Measurements from ENCODE around the gene TMEM151A.
A peak's percentile ranks its signal among the peaks of the same experiment; 100 is the strongest.

TMEM151A gene

DNA sequence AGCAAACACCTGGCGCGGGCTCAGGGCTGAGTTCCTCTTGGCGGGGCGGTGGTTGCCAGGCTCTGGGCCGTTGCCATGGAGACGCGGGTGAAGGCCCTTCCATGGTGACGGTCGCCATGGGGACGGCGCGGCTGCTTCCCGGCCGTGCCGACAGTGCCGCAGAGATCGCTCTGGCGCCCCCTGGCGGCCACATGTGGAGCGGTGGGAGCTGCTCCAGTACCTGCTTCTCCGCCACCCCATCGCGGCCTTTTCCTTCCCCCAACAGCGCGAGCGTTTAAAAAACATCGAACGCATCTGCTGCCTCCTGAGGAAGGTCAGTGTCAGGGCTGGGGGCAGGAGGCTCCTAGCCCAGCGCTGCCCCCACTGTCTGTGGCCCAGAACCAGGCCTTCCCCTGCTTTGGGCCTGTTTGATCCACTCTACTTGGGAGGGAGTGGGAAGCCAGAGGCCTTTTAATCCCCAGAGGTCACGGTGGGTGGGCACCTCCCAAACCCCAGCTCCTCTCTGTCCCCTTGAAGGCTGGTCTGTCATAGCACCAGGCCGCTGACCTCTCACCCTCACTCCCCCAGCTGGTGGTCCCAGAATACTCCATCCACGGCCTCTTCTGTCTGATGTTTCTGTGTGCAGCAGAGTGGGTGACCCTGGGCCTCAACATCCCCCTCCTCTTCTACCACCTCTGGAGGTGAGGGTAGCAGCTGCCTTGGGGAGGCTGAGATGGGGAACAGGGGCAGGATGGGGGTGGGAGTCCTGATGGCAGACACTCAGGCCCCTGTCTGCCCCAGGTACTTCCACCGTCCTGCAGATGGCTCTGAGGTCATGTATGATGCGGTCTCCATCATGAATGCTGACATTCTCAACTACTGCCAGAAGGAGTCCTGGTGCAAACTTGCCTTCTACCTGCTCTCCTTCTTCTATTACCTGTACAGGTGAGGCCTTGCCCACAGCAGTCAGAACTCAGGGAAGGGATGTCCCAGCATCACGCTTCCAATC lies 8.9 kb upstream of the TMEM151A start:
- DNase-seq (ENCODE audit: extremely low read depth in 1 of 2, low read depth in 1 of 2): peak; percentile 97

DNA sequence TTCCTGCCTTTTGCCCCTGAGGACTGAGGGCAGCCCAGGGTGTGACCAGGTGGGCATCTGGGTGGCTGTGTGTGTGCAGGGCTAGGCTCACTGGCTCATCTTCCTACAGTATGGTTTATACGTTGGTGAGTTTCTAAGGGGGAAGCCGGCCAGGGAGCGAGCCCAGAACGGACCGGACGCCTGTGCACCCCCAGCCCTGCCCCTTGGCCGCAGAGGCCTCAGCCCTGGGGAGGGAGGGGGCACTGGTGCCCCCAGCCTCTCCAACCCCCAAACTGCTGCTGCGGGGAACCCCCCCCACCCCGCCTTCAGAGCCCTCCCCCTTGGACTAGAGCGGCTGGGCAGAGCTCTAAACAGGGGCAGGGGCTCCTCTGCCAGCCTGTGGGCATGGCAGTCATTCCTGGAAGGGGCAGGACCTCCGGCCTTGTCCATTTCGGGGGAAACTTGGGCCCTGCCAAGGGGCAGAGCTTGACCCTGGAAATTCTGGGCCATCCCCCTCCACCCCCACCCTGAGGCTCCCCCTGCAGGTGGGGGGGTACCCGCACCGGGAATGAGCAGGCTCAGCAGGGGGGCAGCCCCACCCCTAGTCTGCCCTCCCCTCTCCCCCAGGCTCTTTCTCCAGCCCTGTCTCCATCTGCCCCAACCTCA lies 8.1 kb upstream of the TMEM151A start:
- no peak for DNase-seq (ENCODE audit: extremely low read depth in 1 of 2, low read depth in 1 of 2)

DNA sequence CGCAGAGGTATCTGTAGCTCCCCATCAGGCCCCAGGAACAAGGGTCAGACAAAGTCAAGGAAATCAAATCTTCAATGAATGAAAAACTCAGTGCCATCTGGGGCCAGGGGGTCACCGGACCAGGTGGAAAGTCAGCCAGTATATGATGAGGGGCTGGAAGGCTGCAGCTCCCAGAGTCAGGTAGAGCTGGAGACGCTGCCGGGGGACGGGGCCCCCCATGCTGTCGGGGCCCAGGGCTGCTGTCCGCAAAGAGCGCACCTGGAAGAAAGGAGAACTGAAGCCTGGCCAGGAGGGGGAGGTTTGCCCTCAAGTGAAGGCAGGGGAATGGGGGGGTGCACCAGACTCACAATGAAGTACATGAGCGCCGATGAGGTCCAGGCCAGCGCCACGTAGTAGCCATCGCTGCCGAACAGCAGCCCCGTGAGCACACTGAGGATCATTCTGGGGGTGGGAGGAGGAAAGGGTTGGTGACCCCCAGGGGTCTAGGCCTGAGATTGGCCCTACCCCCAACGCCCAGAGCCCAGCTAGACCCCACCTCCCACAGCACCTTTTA lies 7.1 kb upstream of the TMEM151A start:
- no peak for DNase-seq (ENCODE audit: extremely low read depth in 1 of 2, low read depth in 1 of 2)

DNA sequence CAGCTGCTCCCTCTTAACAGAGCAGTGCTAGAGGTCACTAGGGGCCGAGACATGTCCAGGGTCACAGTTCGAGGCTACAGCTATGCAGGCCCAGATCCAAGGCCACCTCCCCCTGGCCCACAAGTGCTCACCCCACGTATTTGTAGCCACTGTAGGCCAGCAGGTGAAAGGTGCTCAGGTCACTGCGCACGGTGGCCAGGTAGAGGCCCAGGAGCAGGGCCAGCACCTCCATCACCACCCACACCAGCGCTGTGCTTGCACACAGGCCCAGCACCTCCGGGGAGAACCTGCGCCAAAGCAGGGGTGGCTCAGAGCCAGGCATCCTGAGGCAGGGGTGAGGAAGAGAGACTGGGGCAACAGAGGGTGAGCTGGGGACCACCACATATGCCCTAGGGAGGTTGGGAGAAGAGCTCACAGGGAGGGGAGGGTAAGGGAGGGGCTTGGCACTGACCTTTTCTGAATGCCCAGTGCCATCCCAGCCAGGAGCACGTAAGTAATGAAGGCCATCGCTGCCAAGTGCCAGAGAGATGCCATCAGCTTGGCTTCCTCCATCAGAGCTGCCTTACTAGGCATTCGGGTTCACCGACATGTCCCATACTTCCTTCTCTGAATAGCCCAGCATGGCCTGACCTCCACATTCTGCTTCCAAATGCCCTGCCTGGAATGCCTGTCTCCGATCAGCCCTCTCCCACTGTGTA lies 6.3 kb upstream of the TMEM151A start:
- DNase-seq (ENCODE audit: extremely low read depth in 1 of 2, low read depth in 1 of 2): no peak

DNA sequence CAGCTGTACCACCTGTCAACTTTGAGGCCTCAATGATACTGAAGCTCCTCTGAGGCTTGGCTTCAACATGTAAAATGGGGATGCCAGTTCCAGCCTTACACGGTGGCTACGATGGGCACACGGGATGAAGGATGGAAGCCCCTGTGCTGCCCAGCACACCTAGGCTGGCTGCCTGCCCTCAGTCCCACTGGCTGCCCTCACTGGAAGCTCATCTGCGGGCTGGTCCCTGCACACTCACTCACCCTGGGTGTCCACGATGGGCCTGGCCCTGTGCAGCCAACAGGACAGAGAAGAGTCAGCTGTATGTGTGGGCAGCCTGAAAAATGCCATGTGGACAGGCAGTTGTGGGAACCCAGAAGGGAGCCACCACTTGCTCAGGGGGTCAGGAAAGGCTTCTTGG lies 5.0 kb upstream of the TMEM151A start:
- DNase-seq (ENCODE audit: extremely low read depth in 1 of 2, low read depth in 1 of 2): no peak

DNA sequence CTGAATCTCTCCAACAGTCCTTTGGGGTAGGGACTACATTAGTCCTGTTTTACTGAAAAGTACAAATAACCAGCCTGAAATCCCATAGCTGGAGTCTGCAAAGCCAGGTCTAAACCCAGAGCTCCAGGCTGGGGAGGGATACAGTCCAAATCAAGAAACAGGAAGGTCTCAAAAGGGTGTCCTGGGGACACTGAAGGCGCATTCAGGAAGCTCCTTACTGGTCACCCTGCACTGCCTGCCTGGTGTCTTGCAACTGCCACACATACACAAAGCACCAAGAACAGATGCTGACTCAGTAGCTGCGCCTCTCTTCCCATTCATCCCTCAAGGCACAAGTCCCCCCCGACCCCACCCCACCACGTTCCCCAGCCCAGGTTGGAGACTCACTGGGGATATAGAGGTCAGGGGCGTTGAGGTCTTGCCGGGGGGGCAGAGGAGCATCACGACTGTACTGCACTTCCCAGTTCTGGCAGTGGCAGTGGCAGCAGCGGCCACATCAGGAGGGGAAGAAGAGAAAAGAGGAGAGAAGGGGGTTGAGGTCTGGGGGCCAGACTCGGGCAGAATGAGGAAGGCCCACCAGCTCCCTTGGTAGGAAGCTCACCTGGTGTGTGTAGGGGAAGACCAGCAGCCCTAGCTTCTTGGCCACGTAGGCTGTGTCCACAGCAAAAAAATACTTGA lies 4.3 kb upstream of the TMEM151A start:
- no peak for DNase-seq (ENCODE audit: extremely low read depth in 1 of 2, low read depth in 1 of 2)

DNA sequence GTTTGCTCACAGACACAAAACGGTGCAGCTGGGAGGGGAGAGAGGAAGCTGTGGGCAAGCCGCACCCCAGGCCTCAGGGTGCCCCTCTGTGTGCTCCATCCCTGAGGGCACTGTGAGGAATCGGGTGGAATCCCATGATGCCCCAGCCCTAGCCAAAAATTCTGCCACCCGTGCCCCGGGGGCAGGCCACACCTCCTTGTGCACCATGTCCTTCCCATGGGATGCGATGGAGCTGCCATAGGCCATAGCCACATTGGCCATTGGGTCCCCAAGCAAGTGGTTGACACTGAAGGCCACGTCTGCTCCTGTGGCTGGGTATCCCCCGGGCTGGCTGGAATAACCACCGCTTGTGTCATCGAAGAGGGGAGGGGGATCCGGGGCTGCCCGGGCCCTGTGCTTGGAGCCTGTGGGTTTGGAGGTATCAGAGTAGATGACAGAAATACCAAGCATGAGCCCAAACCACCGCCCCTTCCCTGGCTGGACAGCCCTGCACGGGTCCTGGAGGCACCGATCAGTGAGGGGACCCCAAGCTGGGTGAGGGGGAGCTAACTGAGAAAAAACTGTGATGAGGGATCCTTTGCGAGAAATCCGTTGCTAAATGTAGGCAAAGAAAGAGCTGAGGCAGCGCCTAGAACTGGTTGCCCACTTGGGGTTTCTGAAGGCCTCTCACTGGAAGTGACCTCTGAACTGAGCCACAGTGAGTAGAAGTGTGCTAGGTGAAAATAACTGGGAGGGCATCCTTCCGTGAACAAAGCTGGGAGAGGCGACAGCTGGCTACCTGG lies 3.6 kb upstream of the TMEM151A start:
- DNase-seq (ENCODE audit: extremely low read depth in 1 of 2, low read depth in 1 of 2): no peak

DNA sequence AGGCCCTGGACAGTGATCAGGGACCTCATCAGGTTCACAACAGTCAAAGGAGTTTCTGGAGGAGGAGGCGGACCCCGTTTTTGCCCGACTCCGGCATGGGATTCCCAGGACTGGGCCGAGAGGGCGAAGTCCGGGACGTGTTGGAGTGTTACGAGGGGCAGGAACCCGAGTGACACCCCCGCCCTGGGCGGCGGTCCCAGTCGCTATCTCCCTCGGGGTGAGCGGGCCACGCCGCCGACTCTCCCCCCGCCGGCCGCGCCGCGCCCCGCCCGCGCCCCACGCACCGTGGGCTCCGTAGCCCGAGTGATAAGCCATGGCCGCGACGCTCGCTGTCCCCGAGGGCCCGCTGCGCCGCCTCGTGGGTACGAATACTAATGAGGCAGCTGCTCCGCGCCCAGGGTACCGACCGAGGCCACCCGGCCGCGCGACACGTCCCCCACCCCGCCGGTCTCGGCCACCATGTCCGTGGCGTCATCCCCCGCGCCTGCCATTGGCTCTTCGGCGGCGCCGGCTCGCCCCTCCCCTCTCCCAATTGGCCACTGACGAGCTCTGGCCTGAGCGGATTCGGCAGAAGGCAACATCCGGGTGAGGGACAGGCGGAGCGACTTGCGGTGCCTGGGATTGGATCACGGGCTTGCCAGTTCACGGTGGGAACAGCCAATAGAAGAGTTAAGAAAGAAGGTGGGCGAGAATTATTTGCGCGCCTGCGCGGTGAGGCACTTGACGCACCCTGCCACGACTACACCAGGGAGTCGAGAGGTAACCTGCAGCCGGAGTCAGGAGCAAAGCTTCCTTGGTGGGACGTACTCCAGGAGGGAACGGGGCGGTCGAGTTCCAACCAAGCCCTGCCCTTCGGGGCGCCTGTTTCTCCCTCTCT lies 2.8 kb upstream of the TMEM151A start, which contains the start of gene YIF1A:
Gene YIF1A, minus strand, starts transcription at position 473 of the 877 bp plus-strand sequence. Its CDS starts 158 bp downstream, at position 315.
- peak; percentile 93 to 98 for DNase-seq (ENCODE audit: extremely low read depth in 1 of 2, low read depth in 1 of 2)

DNA sequence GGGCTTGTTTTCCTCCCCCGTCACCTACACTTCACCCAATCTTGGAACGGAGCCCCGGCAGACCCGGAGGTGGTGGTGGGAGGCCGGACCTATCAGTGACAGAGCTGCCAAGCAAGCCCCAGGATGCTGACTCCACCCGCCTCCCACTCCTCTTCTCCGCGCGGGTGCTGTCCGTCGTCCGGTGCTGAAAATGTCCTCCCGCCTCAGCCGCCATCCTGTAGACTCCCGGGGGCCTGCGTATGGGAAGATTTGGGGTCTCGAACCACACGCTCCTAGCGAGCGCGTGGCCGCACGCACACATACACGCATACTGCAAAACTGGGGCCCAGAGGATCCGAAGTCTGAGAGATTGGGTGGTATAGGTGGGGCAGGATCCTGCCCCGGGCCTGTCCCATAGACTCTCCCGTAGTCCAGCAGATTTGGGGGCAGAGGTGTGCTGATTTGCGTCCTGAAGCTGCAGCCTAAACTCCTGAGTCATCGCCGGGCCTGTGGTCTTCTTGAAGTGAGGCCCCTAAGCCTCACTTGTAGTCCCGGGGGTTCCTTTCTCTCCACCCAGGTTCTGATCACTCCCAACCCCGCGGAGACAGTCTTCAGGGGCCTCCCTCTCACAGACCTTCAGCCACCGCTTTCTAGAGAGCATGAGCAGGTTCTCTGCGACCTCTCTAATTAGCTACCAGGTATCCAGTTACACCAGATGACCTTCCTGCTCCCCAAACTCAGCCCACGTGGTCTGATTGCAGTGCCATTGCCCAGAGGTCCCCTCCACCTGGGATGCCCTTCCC lies 2.0 kb upstream of the TMEM151A start:
- DNase-seq (ENCODE audit: extremely low read depth in 1 of 2, low read depth in 1 of 2): peak; percentile 69 to 79

DNA sequence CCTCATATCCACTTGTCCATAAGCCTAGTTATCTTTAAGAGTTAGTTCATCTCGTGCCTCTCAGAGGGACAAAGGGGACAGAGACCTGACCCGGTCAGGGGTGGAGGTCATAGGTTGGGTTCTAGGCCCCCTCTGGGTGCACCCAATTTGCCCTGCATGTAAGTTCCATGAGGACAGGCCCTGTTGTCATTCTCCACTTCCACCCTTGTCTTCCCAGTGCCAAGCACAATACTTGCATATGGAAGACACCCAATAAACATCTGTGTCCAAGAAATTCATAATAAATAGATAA lies 1.4 kb upstream of the TMEM151A start:
- no peak for DNase-seq (ENCODE audit: extremely low read depth in 1 of 2, low read depth in 1 of 2)

DNA sequence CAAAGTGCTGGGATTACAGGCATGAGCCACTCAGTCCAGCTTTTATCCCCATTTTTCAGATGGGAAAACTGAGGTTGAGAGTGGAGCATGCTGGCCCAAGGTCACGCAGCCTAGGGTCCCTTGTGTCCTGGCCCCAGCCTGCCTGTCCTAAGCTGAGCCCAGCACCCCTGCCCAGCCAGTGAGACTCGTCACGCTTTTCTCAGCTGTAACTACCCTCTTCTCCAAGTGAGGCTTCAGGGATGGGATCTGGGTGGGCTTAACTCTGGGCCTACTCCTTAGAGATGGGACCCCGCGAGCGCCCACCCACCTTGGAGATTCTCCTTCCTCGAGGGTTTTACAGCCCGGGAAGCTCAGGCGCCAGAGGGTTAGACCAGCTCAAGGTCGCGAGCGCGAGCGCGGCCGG lies 390 bp upstream of the TMEM151A start:
- no peak for DNase-seq (ENCODE audit: extremely low read depth in 1 of 2, low read depth in 1 of 2)

DNA sequence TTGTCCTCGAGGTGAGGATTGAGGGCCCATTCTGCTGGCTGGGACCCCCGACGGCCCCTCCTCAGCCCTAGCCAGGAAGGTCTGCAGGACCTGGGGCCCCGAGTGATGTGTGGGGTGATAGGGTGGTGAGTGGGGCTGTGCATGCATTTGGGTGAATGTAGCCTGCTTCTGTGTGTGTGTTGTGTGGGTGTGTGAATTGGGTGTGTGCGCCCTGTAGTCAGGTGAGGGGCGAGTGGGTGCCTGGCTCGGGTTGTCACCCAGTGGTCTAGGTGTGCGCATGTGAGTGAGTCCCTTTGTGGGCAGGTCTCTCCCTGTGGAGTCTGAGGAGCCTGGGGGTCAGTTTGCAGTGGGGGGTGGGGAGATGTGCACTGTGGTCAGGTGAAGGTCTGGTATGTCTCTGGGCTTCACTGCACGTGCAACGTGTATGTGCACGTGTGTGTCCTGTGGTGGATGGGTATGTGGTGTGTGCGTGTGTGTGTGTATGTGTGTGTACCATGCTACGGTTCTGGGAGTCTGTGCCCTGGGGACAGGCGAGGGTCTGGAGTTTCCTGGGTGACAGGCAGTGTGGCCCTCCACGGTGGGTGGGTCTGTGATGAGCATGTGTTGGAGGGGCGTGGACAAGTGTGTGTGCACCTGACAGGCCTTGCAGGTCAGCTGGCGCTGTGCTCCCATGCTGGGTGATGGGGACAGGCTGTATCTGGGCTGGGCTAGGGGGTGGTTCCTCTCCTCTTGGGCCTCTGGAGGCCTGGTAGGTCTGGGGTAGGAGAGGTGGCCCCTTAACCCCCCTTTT lies 1.0 kb downstream of the TMEM151A start:
- DNase-seq (ENCODE audit: extremely low read depth in 1 of 2, low read depth in 1 of 2): no peak

DNA sequence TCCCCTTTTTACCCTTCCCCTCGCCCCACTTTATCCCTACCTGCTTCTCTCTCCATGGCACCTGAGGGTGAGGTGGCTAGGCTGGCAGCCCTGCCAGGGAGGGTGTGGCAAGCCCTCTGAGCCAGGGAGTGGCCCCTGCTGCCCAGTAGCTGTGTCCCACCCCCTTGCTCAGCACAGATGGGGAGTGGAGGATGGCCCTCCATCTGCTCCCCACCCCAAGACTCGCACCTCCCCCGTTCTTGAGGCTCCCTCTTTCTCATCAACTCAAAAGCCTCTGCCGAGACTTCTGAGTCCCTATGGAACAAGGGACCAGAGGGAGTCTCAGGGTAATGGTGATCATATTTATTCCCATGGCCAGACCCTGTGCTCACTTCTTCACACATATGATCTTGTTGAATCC lies 1.7 kb downstream of the TMEM151A start:
- DNase-seq (ENCODE audit: extremely low read depth in 1 of 2, low read depth in 1 of 2): no peak

DNA sequence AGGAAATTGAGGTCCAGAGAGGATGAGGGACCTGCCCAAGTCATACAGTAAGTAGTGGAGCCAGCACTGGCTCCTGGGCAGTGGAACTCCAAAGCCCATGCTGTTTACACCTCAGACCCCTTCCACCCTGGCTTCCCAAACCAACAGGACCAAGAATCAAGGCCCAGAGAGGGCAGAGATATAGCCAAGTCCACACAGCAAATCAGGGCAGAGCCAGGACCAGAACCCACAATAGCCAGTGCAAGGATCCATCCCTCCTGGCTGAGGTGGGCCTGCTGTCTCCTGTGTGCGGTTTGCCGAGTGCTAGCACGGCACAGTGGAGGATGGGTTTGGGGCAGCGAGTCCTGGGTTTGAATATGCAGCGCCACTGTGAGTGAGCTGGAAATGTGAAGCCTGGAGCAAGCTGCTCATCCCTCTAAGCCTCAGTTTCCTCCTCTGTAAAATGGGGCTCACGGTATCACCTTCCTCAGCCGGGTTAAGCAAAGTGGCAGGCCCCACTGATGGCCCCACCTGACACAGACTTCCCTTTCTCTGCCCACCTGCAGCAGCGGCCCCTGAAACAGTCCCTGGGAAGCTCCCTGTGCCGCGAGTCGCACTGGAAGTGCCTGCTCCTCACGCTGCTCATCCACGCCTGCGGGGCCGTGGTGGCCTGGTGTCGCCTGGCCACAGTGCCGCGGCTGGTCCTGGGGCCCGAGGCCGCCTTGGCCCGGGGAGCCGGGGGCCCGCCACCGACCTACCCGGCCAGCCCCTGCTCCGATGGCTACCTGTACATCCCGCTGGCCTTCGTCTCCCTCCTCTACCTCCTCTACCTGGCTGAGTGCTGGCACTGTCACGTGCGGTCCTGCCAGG lies 2.3 kb downstream of the TMEM151A start:
- DNase-seq (ENCODE audit: extremely low read depth in 1 of 2, low read depth in 1 of 2): no peak

DNA sequence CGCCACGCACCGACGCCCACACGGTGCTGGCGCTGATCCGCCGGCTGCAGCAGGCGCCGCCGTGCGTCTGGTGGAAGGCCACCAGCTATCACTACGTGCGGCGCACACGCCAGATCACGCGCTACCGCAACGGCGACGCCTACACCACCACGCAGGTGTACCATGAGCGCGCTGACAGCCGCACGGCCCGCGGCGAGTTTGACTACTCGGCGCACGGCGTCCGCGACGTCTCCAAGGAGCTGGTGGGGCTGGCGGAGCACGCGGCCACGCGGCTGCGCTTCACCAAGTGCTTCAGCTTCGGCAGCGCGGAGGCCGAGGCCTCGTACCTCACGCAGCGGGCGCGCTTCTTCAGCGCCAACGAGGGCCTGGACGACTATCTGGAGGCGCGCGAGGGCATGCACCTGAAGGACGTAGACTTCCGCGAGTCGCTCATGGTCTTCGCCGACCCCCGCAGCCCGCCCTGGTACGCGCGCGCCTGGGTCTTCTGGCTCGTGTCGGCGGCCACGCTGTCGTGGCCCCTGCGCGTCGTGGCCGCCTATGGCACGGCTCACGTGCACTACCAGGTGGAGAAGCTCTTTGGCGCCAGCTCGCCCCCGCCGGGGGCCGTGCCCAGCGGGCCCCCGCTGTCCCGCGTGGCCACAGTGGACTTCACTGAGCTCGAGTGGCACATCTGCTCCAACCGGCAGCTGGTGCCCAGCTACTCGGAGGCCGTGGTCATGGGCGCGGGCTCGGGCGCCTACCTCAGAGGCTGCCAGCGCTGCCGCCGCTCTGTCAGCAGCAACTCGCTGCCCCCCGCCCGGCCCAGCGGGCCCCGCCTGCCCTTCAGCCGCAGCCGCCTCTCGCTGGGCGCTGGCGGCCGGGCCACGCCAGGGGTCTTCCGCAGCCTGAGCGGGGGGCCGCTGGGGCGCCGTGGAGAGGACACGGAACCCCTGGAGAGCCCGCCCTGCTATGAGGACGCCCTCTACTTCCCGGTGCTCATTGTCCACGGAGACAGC lies 3.2 kb downstream of the TMEM151A start:
- DNase-seq (ENCODE audit: extremely low read depth in 1 of 2, low read depth in 1 of 2): no peak

Measured in stimulated activated CD8-positive, alpha-beta memory T cell treated with anti-CD3 and anti-CD28 coated beads, Interleukin-7, amount 100 ng/mL, for 48 hours (primary cell).